ENCODE data around the gene NPTN. TPM values are rescaled to one million over a fixed set of nuclear protein-coding genes. Genes with fewer than 3 reads are reported as not detected.
A peak's percentile ranks its signal among the peaks of the same experiment; 100 is the strongest.

The NPTN gene
- total RNA-seq, 1 donor from 2014 or later, result 86.6 TPM

GRCh38 chr15:73518180-73518862, 114.9 kb downstream of the NPTN start:
- no peak for DNase-seq
- Mint-ChIP-seq H3K27me3 (ENCODE audit: unreplicated experiment) (no peaks in the 10 kb centered on the region), H3K4me1 (ENCODE audit: low read depth, unreplicated experiment) (peaks cover 6% of the 10 kb centered on the region), H3K36me3 (ENCODE audit: unreplicated experiment) (no peaks in the 10 kb centered on the region), H3K9me3 (ENCODE audit: unreplicated experiment) (no peaks in the 10 kb centered on the region), H3K4me3 (ENCODE audit: unreplicated experiment) (no peak overlapping the region), H3K27ac (ENCODE audit: unreplicated experiment) (no peak overlapping the region)
- TF ChIP-seq CTCF (IDR thresholded peaks at IDR 0.05; ENCODE audit: partially characterized antibody, unreplicated experiment), result no peak

- H3K4me3 Mint-ChIP-seq (ENCODE audit: unreplicated experiment), result no peak overlapping the region
- H3K27ac Mint-ChIP-seq (ENCODE audit: unreplicated experiment), result no peak overlapping the region
- H3K36me3 Mint-ChIP-seq (ENCODE audit: unreplicated experiment), result no peaks in the 10 kb centered on the region
- DNase-seq, result no peak
- no peak for TF ChIP-seq CTCF (IDR thresholded peaks at IDR 0.05; ENCODE audit: partially characterized antibody, unreplicated experiment)
- H3K27me3 Mint-ChIP-seq (ENCODE audit: unreplicated experiment), result no peaks in the 10 kb centered on the region
- no peaks in the 10 kb centered on the region for H3K9me3 Mint-ChIP-seq (ENCODE audit: unreplicated experiment)
- H3K4me1 Mint-ChIP-seq (ENCODE audit: low read depth, unreplicated experiment), result peaks cover 6% of the 10 kb centered on the region
Observed at GRCh38 chr15:73517566-73517965, 115.6 kb downstream of the NPTN start.

GRCh38 chr15:73515527-73515926, 117.7 kb downstream of the NPTN start:
- H3K27me3 Mint-ChIP-seq (ENCODE audit: unreplicated experiment), result no peaks in the 10 kb centered on the region
- no peak for DNase-seq
- H3K9me3 Mint-ChIP-seq (ENCODE audit: unreplicated experiment), result no peaks in the 10 kb centered on the region
- H3K36me3 Mint-ChIP-seq (ENCODE audit: unreplicated experiment), result no peaks in the 10 kb centered on the region
- H3K4me1 Mint-ChIP-seq (ENCODE audit: low read depth, unreplicated experiment), result peaks cover 6% of the 10 kb centered on the region
- peak overlapping the region; percentile 66 for H3K27ac Mint-ChIP-seq (ENCODE audit: unreplicated experiment)
- TF ChIP-seq CTCF (IDR thresholded peaks at IDR 0.05; ENCODE audit: partially characterized antibody, unreplicated experiment), result no peak
- no peak overlapping the region for H3K4me3 Mint-ChIP-seq (ENCODE audit: unreplicated experiment)

Other genes starting within 250 kb of the NPTN start
- not detected for gene REC114, start 190.2 kb downstream of the NPTN start, total RNA-seq (ENCODE audit: unreplicated experiment)
- 192 TPM for gene CD276, start 51.0 kb upstream of the NPTN start, total RNA-seq (ENCODE audit: unreplicated experiment)
- gene INSYN1, start 120.0 kb upstream of the NPTN start, total RNA-seq (ENCODE audit: unreplicated experiment), result 86.6 TPM
- gene TBC1D21, start 240.2 kb upstream of the NPTN start, total RNA-seq (ENCODE audit: unreplicated experiment), result not detected